ENCODE measurements around the gene MYO5B. TPM values are rescaled to one million over a fixed set of nuclear protein-coding genes. Genes with fewer than 3 reads are reported as not detected.

Gene MYO5B
- polyA plus RNA-seq, 2 of the 4 experiments (the other 2 are of a cell fraction): 6.4 to 18.4 TPM

DNA sequence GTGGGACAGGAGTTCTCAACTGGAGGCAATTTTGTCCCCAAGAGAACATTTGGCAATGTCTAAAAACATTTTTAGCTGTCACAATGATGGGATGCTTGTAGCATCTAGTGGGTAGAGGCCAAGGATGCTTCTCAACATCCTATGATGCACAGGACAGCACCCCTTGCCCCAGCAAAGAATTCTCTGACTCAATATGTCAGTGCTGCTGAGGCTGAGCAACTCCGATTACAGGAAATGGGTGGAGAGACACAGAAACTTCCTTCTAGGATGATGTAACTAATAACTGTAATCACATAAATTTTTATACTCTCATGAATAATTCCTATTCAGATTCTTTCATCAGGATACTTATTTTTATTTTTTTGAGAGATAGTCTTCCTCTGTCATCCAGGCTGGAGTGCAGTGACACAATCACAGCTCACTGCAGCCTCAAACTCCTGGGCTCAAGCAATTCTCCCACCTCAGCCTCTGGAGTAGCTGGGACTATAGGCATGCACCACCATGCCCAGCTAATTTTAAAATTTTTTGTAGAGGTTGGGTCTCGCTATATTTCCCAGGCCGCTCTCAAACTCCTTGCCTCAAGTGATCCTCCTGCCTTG is 261.3 kb downstream of the MYO5B start:
- Histone ChIP-seq H3K4me1 (no peaks in the 10 kb centered on the region), H3K4me2 (no peak overlapping the region), H3K4me3 (no peak overlapping the region), H3K27ac (no peak overlapping the region), H3K9me3 (no peaks in the 10 kb centered on the region)
- TF ChIP-seq, protein P1, sequence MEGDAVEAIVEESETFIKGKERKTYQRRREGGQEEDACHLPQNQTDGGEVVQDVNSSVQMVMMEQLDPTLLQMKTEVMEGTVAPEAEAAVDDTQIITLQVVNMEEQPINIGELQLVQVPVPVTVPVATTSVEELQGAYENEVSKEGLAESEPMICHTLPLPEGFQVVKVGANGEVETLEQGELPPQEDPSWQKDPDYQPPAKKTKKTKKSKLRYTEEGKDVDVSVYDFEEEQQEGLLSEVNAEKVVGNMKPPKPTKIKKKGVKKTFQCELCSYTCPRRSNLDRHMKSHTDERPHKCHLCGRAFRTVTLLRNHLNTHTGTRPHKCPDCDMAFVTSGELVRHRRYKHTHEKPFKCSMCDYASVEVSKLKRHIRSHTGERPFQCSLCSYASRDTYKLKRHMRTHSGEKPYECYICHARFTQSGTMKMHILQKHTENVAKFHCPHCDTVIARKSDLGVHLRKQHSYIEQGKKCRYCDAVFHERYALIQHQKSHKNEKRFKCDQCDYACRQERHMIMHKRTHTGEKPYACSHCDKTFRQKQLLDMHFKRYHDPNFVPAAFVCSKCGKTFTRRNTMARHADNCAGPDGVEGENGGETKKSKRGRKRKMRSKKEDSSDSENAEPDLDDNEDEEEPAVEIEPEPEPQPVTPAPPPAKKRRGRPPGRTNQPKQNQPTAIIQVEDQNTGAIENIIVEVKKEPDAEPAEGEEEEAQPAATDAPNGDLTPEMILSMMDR (IDR thresholded peaks at IDR 0.05): no peak
- no peak for TF ChIP-seq CHD4 (IDR thresholded peaks at IDR 0.05; ENCODE audit: borderline replicate concordance)
- no peak for TF ChIP-seq POLR2A (IDR thresholded peaks at IDR 0.05; ENCODE audit: low read length)
- TF ChIP-seq, protein P2, sequence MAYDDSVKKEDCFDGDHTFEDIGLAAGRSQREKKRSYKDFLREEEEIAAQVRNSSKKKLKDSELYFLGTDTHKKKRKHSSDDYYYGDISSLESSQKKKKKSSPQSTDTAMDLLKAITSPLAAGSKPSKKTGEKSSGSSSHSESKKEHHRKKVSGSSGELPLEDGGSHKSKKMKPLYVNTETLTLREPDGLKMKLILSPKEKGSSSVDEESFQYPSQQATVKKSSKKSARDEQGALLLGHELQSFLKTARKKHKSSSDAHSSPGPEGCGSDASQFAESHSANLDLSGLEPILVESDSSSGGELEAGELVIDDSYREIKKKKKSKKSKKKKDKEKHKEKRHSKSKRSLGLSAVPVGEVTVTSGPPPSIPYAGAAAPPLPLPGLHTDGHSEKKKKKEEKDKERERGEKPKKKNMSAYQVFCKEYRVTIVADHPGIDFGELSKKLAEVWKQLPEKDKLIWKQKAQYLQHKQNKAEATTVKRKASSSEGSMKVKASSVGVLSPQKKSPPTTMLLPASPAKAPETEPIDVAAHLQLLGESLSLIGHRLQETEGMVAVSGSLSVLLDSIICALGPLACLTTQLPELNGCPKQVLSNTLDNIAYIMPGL (CRISPR knock-in tag; IDR thresholded peaks at IDR 0.05; ENCODE audit: borderline replicate concordance): no peak
- no peak for TF ChIP-seq RAD21 (conservative IDR thresholded peaks at IDR 0.05 in 1 of 2, IDR thresholded peaks at IDR 0.05 in 1 of 2)
- TF ChIP-seq JUN (IDR thresholded peaks at IDR 0.05): no peak
- no peak for TF ChIP-seq CEBPB (IDR thresholded peaks at IDR 0.05)
- no peak for TF ChIP-seq HOXA7 (CRISPR knock-in tag; IDR thresholded peaks at IDR 0.05)
- no peak for TF ChIP-seq TFCP2L1 (CRISPR knock-in tag; IDR thresholded peaks at IDR 0.05)
- TF ChIP-seq EHF (CRISPR knock-in tag; IDR thresholded peaks at IDR 0.05): no peak
- no peak for TF ChIP-seq FOSL2 (IDR thresholded peaks at IDR 0.05)
- no peak for TF ChIP-seq FOSL2 (CRISPR knock-in tag; IDR thresholded peaks at IDR 0.05)
- no peak for TF ChIP-seq MYC (IDR thresholded peaks at IDR 0.05; ENCODE audit: borderline replicate concordance, low read length)
- no peak for TF ChIP-seq ZSCAN20 (CRISPR knock-in tag; IDR thresholded peaks at IDR 0.05)
- no peak for TF ChIP-seq RCOR1 (IDR thresholded peaks at IDR 0.05; ENCODE audit: low read depth, low read length)
- TF ChIP-seq KDM1A (IDR thresholded peaks at IDR 0.05; ENCODE audit: low read depth): no peak
- no peak for TF ChIP-seq EHMT2 (IDR thresholded peaks at IDR 0.05; ENCODE audit: low read depth)
- WGBS (ENCODE audit: missing lambda C conversion rate): 81% methylated on average over 3 of the region's 3 CpGs
- DNase-seq (ENCODE audit: low read depth in 1 of 2, low spot score in 1 of 2) (no peak), FAIRE-seq (no peak), ATAC-seq (no peak)
- POLR2A ChIA-PET: no interaction called here
- CTCF ChIA-PET: no interaction called here

DNA sequence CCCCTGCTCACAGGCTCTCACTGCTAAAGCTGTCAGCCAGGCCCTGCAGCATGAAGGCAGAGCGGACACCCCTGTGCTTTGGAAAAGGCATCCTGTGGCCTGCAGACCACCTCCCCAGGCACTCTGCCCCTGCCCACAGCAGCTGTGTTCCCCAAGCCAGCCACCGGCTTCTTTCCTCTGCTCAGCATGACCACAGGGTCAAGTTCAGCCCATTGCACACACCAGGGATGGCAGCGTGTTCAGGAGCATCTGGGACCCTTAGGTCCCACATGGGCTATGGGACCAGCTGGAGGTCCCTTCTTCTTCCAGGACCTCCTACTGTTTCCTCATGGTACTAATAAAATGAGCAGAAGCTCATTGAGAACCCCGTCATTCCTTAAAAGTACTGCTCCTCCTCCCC is 263.2 kb downstream of the MYO5B start:
- FAIRE-seq (no peak), ATAC-seq (no peak), DNase-seq (ENCODE audit: low read depth in 1 of 2, low spot score in 1 of 2) (no peak)
- H3K9me3 ChIP-seq: no peaks in the 10 kb centered on the region
- H3K27ac ChIP-seq: no peak overlapping the region
- 59% methylated on average over 3 of the region's 4 CpGs for WGBS (ENCODE audit: missing lambda C conversion rate)
- no peak overlapping the region for H3K4me2 ChIP-seq
- POLR2A ChIA-PET: no interaction called here
- H3K4me3 ChIP-seq: no peak overlapping the region
- no peaks in the 10 kb centered on the region for H3K4me1 ChIP-seq
- CTCF ChIA-PET: no interaction called here
- TF ChIP-seq RAD21 (conservative IDR thresholded peaks at IDR 0.05 in 1 of 2, IDR thresholded peaks at IDR 0.05 in 1 of 2) (no peak), JUN (IDR thresholded peaks at IDR 0.05) (no peak), CEBPB (IDR thresholded peaks at IDR 0.05) (no peak), TP53 (CRISPR knock-in tag; IDR thresholded peaks at IDR 0.05) (no peak), ZSCAN20 (CRISPR knock-in tag; IDR thresholded peaks at IDR 0.05) (no peak), SMC3 (IDR thresholded peaks at IDR 0.05) (no peak), RFX5 (IDR thresholded peaks at IDR 0.05) (no peak), KDM5A (IDR thresholded peaks at IDR 0.05) (no peak), BHLHE40 (IDR thresholded peaks at IDR 0.05; ENCODE audit: low read depth, low read length) (no peak), MAZ (IDR thresholded peaks at IDR 0.05; ENCODE audit: borderline replicate concordance, low read depth, low read length) (no peak), CHD4 (IDR thresholded peaks at IDR 0.05; ENCODE audit: borderline replicate concordance) (no peak), CBX2 (IDR thresholded peaks at IDR 0.05; ENCODE audit: borderline replicate concordance, low read depth) (no peak), POLR2A (IDR thresholded peaks at IDR 0.05; ENCODE audit: low read length) (no peak)
- TF ChIP-seq, protein P1 (IDR thresholded peaks at IDR 0.05): no peak
- TF ChIP-seq, protein P3, sequence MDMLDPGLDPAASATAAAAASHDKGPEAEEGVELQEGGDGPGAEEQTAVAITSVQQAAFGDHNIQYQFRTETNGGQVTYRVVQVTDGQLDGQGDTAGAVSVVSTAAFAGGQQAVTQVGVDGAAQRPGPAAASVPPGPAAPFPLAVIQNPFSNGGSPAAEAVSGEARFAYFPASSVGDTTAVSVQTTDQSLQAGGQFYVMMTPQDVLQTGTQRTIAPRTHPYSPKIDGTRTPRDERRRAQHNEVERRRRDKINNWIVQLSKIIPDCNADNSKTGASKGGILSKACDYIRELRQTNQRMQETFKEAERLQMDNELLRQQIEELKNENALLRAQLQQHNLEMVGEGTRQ (IDR thresholded peaks at IDR 0.05): no peak
- TF ChIP-seq, protein P4, sequence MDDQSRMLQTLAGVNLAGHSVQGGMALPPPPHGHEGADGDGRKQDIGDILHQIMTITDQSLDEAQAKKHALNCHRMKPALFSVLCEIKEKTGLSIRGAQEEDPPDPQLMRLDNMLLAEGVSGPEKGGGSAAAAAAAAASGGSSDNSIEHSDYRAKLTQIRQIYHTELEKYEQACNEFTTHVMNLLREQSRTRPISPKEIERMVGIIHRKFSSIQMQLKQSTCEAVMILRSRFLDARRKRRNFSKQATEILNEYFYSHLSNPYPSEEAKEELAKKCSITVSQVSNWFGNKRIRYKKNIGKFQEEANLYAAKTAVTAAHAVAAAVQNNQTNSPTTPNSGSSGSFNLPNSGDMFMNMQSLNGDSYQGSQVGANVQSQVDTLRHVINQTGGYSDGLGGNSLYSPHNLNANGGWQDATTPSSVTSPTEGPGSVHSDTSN (IDR thresholded peaks at IDR 0.05): no peak

Data from A549 (cell line).